GM12865 (cell line): Measurements from ENCODE around the gene AKR1A1.
A peak's percentile ranks its signal among the peaks of the same experiment; 100 is the strongest.
"Not testable (repeated sequence)": the region's sequence is repeated elsewhere in the genome, so short reads cannot be mapped to it uniquely, and the experiment has no call there.

ENCODE experiments used
- DNase-seq: peaks from one replicate; pipeline ENCODE4 v3.0.0; 2010; ENCODE audit warnings: low read depth
- H3K4me3 ChIP-seq: 2 replicates; pipeline ENCODE4 v1.5.1; 2011; ENCODE audit warnings: mild to moderate bottlenecking, low read depth, low read length, control low read depth
- TF ChIP-seq, protein P1 (sequence below): IDR thresholded peaks from 2 replicates; pipeline ENCODE4 v1.5.1; 2011; ENCODE audit warnings: low read length, control low read depth, low read depth, inconsistent platforms; ENCODE audit not compliant: insufficient read depth; ENCODE audit errors: missing control alignments

Gene AKR1A1

GRCh38 chr1:45518910-45519309 lies 31.7 kb upstream of the AKR1A1 start:
- peak; percentile 52 for DNase-seq
- peak overlapping the region; percentile 82 for H3K4me3 ChIP-seq
- TF ChIP-seq, protein P1, sequence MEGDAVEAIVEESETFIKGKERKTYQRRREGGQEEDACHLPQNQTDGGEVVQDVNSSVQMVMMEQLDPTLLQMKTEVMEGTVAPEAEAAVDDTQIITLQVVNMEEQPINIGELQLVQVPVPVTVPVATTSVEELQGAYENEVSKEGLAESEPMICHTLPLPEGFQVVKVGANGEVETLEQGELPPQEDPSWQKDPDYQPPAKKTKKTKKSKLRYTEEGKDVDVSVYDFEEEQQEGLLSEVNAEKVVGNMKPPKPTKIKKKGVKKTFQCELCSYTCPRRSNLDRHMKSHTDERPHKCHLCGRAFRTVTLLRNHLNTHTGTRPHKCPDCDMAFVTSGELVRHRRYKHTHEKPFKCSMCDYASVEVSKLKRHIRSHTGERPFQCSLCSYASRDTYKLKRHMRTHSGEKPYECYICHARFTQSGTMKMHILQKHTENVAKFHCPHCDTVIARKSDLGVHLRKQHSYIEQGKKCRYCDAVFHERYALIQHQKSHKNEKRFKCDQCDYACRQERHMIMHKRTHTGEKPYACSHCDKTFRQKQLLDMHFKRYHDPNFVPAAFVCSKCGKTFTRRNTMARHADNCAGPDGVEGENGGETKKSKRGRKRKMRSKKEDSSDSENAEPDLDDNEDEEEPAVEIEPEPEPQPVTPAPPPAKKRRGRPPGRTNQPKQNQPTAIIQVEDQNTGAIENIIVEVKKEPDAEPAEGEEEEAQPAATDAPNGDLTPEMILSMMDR: no peak

DNA sequence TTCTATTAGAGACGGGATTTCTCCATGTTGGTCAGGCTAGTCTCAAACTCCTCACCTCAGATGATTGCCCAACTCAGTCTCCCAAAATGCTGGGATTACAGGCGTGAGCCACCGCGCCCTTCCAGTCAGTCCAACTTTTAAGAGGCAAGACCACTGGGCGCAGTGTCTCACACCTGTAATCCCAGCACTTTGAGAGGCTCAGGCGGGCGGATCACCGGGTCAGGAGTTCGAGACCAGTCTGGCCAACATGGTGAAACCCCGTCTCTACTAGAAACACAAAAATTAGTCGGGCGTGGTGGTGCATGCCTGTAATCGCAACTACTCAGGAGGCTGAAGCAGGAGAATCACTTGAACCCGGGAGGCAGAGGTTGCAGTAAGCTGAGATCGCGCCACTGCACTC lies 30.9 kb upstream of the AKR1A1 start:
- H3K4me3 ChIP-seq: peak overlapping the region; percentile 82
- not testable (repeated sequence) for DNase-seq

- H3K4me3 ChIP-seq: peak within 1 kb of the TSS; percentile 82
- TF ChIP-seq, protein P1: no peak
- DNase-seq: peak; percentile 98
These were observed 29.0 kb upstream of the AKR1A1 start, which contains the start of gene PRDX1 for GRCh38 chr1:45521413-45522323. TSS of gene PRDX1 (minus strand) at chr1:45521884. CDS start at chr1:45519043, 2,841 bp downstream.

DNA sequence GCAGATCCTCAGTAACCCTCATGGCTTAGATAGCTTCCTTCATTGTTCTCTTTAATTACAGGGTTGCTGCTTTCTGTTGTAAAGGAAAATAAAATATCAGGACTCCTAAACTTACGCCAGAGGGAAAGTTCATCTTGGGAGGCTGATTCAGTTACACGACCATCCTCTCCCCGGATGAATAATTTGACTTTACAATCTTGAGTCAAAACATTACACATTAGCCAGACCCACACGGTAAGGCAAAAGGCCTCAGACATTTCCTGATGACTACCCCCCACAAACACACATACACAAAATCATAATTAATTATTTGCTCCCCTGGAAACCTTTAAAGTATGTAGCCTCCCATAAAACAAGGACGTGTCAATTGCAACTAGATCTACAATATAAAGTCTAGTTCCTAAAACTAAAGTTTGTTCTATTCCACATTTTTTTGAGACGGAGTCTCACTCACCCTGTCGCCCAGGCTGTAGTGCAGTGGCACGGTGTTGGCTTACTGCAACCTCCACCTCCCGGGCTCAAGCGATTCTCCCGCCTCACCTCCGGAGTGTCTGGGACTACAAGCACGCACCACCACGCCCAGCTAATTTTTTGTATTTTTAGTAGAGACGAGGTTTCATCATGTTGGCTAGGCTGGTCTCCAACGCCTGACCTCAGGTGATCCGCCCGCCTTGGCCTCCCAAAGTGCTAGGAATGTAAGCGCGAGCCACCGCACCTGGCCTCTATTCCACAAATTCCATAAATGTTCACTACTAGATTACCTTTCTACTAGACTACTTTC lies 28.1 kb upstream of the AKR1A1 start:
- TF ChIP-seq, protein P1: no peak
- DNase-seq: peak; percentile 40
- H3K4me3 ChIP-seq: peak overlapping the region; percentile 82

DNA sequence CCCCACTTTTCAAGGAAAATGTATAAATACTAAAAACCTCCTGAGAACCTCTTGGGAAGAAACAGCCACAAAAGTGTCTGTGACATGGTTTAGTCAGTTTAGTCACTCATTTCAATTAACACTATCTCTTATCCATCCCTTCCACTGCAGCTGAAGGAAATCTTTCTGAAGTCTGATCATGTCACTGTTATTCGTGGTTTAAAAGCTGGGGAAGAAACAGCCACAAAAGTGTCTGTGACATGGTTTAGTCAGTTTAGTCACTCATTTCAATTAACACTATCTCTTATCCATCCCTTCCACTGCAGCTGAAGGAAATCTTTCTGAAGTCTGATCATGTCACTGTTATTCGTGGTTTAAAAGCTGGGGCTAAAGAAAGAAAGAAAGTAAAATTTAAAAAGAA lies 27.1 kb upstream of the AKR1A1 start:
- not testable (repeated sequence) for DNase-seq, H3K4me3 ChIP-seq

GRCh38 chr1:45523975-45524374 lies 26.7 kb upstream of the AKR1A1 start:
- H3K4me3 ChIP-seq, DNase-seq: not testable (repeated sequence)

- TF ChIP-seq, protein P1: no peak
- DNase-seq: no peak
- no peak overlapping the region for H3K4me3 ChIP-seq
These were observed 24.4 kb upstream of the AKR1A1 start for GRCh38 chr1:45526135-45526644.

DNA sequence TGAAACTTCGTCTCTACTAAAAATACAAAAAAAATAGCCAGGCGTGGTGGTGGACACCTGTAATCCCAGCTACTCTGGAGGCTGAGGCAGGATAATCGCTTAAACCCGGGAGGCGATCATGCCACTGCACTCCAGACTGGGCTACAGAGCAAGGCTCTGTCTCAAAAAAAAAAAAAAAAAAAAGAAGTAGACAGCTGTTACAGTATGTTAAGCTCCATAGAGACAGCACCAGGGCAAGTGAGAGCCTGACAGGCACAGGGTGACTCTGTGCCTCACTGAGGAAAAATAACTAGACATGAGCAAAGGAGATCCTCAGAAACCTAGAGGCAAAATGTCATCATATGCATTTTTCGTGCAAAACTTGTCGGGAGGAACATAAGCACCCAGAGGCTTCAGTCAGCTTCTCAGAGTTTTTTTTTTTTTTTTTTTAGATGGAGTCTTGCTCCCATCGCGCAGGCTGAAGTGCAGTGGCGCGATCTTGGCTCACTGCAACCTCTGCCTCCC lies 19.9 kb upstream of the AKR1A1 start:
- TF ChIP-seq, protein P1: no peak
- H3K4me3 ChIP-seq: no peak overlapping the region
- DNase-seq: no peak
